ENCODE results near the gene PCDHGB6.

GRCh38 chr5:141389153-141390042 lies 18.4 kb upstream of the PCDHGB6 start:
- TF ChIP-seq CTCF (conservative IDR thresholded peaks at IDR 0.05; ENCODE audit: low read depth in 2 of 2), result no peak
- no peak for TF ChIP-seq EZH2phosphoT487 (IDR thresholded peaks at IDR 0.05; ENCODE audit: unreplicated experiment)
- no peak for TF ChIP-seq REST (IDR thresholded peaks at IDR 0.05; ENCODE audit: unreplicated experiment)

Data from GM23338 (cell line).